Left ventricle myocardium inferior (tissue), 1 donor: ENCODE data around the gene ARHGAP9. TPM values are rescaled to one million over a fixed set of nuclear protein-coding genes. Genes with fewer than 3 reads are reported as not detected.
A peak's percentile ranks its signal among the peaks of the same experiment; 100 is the strongest.
"Not testable (repeated sequence)": the region's sequence is repeated elsewhere in the genome, so short reads cannot be mapped to it uniquely, and the experiment has no call there.

Experiments used
- DNase-seq: peaks from one replicate; pipeline ENCODE4 v3.0.0-alpha.2; 2020
- H3K27ac ChIP-seq: fragments of 200-600 bp; replicated peaks from 2 replicates; pipeline ENCODE4 v1.8.0; 2021
- H3K27me3 ChIP-seq: fragments of 200-600 bp; 2 replicates; pipeline ENCODE4 v1.8.0; 2021; ENCODE audit warnings: low read depth
- H3K36me3 ChIP-seq: fragments of 200-600 bp; 2 replicates; pipeline ENCODE4 v1.8.0; 2021
- H3K4me1 ChIP-seq: fragments of 200-600 bp; 2 replicates; pipeline ENCODE4 v1.8.0; 2021
- H3K4me3 ChIP-seq: fragments of 200-600 bp; 2 replicates; pipeline ENCODE4 v1.8.0; 2021; ENCODE audit warnings: mild to moderate bottlenecking, moderate library complexity
- H3K9me3 ChIP-seq: fragments of 200-600 bp; replicated peaks from 2 replicates; pipeline ENCODE4 v1.8.0; 2021
- intact Hi-C: fragments of 100-400 bp; cut with micrococcal nuclease; formaldehyde crosslinking; loops from one replicate; pipeline ENCODE4 v1.11.0; 2022
- total RNA-seq: library from RNA; stranded (reverse); fragmentation: NEBNext Ultra II Directional; extraction: Animal tissue kit (Norgen Biotek cat#: 25700); gene quantifications from one replicate; pipeline ENCODE4 v1.2.1, GENCODE V29; 2021
- TF ChIP-seq, protein P1 (sequence below): fragments of 200-600 bp; IDR thresholded peaks from 2 replicates; pipeline ENCODE4 v1.8.0; 2021; ENCODE audit warnings: antibody characterized with exemption, mild to moderate bottlenecking, borderline replicate concordance
- donor health status: DM: no; HTN: yes; CAD: no; lungs with severe emphysema.

Gene ARHGAP9
- total RNA-seq, 1 donor from 2014 or later: 4.2 TPM

DNA sequence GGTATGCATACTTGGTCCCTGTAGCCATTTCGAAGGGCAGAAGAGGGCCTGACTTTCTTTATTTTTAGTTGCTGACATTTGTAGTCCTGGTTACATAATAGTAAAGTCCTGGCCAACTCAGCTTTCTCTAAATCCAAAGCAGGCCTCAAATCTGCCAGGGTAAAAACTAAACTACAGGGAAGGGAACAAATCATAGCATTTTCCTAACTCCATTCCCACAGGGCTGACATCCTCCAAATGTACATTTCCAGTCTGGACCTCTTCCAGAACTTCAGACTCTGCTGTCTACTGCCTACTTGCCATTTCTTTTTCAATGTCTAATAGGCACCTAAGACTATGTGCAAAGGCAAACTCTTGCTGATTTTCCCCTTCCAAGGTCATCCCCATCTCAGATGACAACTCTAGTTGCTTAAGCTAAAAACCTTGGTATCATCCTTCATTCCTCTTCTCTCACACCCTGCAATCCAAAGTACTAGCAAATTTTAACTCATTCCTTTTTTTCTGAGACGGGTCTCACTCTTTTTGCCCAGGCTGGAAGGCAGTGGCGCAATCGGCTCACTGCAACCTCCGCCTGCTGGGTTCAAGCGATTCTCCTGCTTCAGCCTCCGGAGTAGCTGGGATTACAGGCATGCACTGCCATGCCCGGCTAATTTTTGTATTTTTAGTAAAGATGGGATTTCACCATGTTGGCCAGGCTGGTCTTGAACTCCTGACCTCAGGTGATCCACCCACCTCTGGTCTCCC lies 38.7 kb upstream of the ARHGAP9 start:
- H3K4me1 ChIP-seq: peaks cover 66% of the 10 kb centered on the region
- H3K4me3 ChIP-seq: peak overlapping the region; percentile 93
- intact Hi-C loops: no loop called here
- no peaks in the 10 kb centered on the region for H3K27me3 ChIP-seq
- TF ChIP-seq, protein P1, sequence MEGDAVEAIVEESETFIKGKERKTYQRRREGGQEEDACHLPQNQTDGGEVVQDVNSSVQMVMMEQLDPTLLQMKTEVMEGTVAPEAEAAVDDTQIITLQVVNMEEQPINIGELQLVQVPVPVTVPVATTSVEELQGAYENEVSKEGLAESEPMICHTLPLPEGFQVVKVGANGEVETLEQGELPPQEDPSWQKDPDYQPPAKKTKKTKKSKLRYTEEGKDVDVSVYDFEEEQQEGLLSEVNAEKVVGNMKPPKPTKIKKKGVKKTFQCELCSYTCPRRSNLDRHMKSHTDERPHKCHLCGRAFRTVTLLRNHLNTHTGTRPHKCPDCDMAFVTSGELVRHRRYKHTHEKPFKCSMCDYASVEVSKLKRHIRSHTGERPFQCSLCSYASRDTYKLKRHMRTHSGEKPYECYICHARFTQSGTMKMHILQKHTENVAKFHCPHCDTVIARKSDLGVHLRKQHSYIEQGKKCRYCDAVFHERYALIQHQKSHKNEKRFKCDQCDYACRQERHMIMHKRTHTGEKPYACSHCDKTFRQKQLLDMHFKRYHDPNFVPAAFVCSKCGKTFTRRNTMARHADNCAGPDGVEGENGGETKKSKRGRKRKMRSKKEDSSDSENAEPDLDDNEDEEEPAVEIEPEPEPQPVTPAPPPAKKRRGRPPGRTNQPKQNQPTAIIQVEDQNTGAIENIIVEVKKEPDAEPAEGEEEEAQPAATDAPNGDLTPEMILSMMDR: no peak
- H3K36me3 ChIP-seq: peaks cover 48% of the 10 kb centered on the region
- no peaks in the 10 kb centered on the region for H3K9me3 ChIP-seq
- peak overlapping the region; percentile 100 for H3K27ac ChIP-seq
- no peak for DNase-seq

DNA sequence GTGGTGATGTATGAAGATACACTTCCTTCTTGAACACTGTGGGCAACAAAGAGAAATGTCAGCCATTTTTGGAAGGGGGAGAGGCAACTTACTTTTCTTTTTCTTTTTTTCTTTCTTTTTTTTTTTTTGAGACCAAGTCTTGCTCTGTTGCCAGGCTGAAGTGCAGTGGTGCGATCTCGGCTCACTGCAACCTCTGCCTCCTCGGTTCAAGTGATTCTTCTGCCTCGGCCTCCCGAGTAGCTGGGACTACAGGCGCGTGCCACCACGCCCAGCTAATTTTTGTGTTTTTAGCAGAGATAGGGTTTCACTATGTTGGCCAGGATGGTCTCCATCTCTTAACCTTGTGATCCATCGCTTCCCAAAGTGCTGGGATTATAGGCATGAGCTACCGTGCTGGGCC lies 38.1 kb upstream of the ARHGAP9 start:
- H3K27me3 ChIP-seq, DNase-seq, H3K9me3 ChIP-seq, intact Hi-C loops: not testable (repeated sequence)
- Histone ChIP-seq H3K27ac (peak overlapping the region; percentile 100), H3K4me3 (peak overlapping the region; percentile 93), H3K36me3 (peaks cover 54% of the 10 kb centered on the region), H3K4me1 (peaks cover 63% of the 10 kb centered on the region)

- no peaks in the 10 kb centered on the region for H3K27me3 ChIP-seq
- H3K27ac ChIP-seq: peak overlapping the region; percentile 100
- no peak for DNase-seq
- TF ChIP-seq, protein P1: no peak
- peaks cover 59% of the 10 kb centered on the region for H3K36me3 ChIP-seq
- H3K4me1 ChIP-seq: peaks cover 62% of the 10 kb centered on the region
- intact Hi-C loops: no loop called here
- peak overlapping the region; percentile 93 for H3K4me3 ChIP-seq
- H3K9me3 ChIP-seq: no peaks in the 10 kb centered on the region
These were observed 37.5 kb upstream of the ARHGAP9 start for GRCh38 chr12:57517187-57517586.

DNA sequence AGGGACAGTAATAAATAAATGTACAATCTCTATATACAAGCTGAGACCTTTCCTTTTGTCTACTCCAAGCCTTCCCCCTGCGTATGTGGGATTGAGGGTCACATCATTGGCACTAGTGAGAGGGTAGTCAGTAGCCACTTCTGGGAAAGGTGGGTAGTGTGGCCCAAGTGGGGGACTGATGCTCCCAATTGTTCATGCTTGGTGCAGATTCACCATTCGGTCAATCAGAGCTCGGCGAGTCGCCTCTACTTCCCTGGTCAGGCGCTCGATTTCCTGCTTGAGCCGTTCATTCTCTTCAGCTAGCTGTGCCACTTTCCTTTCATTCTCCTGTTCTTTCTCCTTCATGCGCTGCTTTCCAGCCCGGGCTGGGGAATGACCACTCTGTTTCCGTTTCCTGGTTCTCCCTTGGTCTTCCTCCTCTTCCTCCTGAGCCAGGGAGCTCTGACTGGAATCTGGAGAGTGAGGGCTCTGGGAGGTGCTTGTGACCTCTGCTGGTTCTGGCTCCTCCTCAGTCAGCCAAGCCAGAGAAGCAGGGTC lies 37.0 kb upstream of the ARHGAP9 start:
- Histone ChIP-seq H3K4me3 (peak overlapping the region; percentile 93), H3K27me3 (no peaks in the 10 kb centered on the region), H3K36me3 (peaks cover 64% of the 10 kb centered on the region), H3K27ac (peak overlapping the region; percentile 100), H3K4me1 (peaks cover 57% of the 10 kb centered on the region), H3K9me3 (no peaks in the 10 kb centered on the region)
- no peak for DNase-seq
- TF ChIP-seq, protein P1: no peak
- intact Hi-C loops: no loop called here

- Histone ChIP-seq H3K27me3 (no peaks in the 10 kb centered on the region), H3K4me3 (no peak overlapping the region), H3K9me3 (no peaks in the 10 kb centered on the region), H3K36me3 (peaks cover 70% of the 10 kb centered on the region), H3K27ac (peak overlapping the region; percentile 100), H3K4me1 (peaks cover 51% of the 10 kb centered on the region)
- intact Hi-C loops: no loop called here
- TF ChIP-seq, protein P1: no peak
- no peak for DNase-seq
These were observed 36.4 kb upstream of the ARHGAP9 start for GRCh38 chr12:57515934-57516541.

GRCh38 chr12:57515408-57515933 lies 35.8 kb upstream of the ARHGAP9 start:
- no peak overlapping the region for H3K4me3 ChIP-seq
- DNase-seq: no peak
- H3K9me3 ChIP-seq: no peaks in the 10 kb centered on the region
- H3K27ac ChIP-seq: peak overlapping the region; percentile 20
- H3K4me1 ChIP-seq: peaks cover 48% of the 10 kb centered on the region
- H3K27me3 ChIP-seq: no peaks in the 10 kb centered on the region
- H3K36me3 ChIP-seq: peaks cover 74% of the 10 kb centered on the region
- intact Hi-C loops: no loop called here
- TF ChIP-seq, protein P1: no peak
